ENCODE measurements around the gene XYLB.
A peak's percentile ranks its signal among the peaks of the same experiment; 100 is the strongest.
"Not testable (repeated sequence)": the region's sequence is repeated elsewhere in the genome, so short reads cannot be mapped to it uniquely, and the experiment has no call there.

XYLB gene

DNA sequence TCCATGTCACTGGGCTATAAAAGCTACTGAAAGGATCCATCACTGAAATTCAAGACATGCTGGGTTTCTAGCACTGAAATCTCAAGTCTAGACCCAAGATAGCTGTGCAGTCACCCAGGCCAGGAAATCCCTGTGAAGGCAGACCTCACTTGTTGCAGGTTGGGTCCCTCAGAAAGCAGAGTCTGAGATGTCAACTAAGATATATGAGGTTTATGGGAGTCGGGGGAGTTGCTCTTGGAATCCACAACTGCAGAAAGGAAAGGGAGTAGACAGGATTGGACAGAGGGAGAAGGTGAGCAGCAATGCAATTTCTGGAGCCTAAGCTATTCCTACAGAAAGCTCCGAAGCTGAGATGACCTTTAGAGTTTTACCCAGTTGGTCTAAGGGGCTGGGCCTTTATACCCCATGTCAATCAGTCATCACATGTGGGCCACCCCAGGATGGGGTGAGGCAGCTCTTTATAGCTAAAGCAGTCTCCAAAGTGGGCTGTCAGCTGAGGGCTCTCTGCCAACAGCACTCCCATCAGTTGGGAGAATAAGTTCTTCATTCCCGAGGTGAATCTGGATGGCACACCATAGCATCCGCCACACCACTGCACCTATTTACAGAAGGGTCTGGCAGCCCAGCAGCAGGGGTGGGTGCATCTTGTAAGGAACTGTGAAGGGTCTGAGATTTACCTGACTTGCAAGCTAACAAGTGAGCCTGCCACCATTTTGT is 54.8 kb downstream of the XYLB start:
- DNase-seq: no peak

DNA sequence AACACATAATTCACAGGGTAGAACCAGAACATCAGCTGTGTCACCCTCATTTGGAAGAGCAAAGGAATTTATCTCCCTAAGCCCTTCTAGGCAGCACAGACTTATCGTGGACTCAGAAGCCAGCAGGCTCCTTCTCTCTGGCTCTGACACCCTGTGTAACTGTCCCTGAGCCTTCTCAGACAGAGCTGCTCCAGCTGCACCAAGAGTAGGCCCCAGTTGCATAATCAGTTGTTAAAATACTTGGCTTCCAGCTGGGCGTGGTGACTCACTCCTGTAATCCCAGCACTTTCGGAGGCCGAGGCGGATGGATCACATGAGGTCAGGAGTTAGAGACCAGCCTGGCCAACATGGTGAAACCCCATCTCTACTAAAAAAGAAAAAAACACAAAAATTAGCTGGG is 57.7 kb downstream of the XYLB start:
- DNase-seq: no peak

DNA sequence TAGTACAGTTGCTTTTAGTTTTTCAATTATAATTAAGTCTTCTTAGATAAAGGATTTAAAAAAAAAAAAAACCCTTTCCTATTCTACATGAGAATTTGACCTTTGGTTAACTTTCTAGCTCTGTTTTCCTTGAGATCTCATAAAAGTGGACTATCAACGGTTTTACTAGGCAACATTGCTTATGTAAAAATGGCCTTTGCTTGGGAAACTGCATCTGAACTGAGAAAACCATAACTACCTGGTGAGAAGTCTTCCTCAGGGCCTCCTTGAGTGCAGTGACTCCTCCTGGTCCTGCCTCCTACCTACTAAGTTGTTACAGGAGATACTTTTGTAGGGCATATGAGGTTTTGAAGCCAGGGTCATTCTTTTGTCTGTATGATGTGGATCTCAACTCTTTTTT is 65.0 kb downstream of the XYLB start:
- no peak for DNase-seq

DNA sequence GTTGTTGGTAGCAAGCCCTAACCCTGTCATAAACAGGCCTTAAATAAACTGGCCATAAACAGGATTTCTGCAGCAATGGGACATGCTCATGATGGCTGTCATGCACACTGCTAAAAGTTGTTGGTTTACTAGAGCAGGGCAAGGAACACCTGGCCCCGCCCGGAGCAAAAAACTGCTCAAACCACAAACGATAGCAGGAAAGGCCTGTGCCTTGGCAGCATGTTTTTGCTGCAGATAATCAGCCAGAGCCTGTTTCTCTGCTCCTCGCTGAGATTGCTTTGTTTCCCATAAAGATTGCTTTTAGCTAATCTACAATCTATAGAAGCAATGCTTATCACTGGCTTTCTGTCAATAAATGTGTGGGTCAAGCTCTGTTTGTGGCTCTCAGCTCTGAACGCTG is 74.2 kb downstream of the XYLB start:
- not testable (repeated sequence) for DNase-seq

DNA sequence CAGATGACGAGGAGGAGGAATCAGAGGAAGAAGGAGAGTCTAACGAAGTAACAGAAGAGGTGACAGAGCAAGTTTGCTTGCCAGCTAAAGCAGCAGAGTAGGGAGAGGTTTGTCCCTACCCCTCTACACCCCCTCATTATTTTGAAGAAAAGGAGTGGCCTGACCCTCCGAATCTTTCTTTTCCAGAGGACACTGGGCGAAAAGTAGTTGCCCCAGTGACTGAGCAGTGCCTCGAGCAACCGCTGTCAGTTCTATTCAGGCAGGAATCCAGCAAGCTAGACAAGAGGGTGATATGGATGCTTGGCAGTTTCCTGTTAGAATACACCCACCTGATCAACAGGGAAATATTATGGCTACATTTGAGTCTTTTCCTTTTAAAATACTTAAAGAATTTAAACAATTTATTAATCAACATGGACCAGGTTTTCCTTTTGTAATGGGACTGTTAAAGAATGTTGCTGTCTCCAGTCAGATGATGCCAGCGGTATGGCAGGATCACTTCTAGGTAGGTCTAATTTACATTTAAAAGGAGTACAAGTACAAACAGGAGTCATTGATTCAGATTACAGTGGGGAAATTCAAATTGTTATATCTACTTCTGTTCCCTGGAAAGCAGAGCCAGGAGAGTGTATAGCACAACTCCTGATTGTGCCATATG is 75.2 kb downstream of the XYLB start:
- no peak for DNase-seq

DNA sequence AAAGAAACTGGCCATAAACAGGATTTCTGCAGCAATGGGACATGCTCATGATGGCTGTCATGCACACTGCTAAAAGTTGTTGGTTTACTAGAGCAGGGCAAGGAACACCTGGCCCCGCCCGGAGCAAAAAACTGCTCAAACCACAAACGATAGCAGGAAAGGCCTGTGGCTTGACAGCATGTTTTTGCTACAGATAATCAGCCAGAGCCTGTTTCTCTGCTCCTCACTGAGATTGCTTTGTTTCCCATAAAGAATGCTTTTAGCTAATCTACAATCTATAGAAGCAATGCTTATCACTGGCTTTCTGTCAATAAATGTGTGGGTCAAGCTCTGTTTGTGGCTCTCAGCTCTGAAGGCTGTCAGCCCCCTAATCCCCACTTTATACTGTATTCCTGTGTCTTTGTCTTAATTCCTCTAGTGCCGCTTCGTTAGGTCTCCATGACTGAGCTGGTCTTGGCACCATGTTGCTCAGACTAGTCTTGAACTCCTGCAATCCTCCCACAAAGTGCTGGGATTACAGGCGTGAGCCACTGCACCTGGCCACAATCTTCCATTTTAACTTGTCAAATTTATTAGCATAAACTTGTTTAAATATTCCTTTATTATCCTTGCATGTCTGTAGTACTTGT is 80.3 kb downstream of the XYLB start:
- not testable (repeated sequence) for DNase-seq

DNA sequence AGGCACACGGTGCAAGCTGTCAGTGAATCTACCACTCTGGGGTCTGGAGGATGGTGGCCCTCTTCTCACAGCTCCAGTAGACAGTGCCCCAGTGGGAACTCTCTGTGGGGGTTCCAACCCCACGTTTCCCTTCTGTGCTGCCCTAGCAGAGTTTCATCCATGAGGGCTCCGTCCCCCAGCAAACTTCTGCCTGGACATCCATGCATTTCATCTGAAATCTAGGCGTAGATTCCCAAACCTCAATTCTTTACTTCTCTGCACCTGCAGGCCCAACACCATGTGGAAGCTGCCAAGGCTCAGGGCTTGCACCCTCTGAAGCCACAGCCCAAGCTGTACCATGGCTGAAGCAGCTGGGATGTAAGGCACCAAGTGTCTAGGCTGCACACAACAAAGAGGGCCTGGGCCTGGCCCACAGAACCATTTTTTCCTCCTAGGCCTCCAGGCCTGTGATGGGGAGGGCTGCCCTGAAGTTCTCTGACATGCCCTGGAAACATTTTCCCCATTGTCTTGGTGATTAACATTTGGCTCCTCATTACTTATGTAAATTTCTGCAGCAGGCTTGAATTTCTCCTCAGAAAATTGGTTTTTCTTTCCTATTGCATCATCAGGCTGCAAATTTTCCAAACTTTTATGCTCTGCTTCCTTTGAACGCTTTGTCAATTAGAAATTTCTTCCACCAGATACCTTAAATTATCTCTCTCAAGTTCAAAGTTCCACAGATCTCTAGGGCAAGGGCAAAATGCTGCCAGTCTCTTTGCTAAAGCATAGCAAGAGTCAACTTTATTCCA is 86.5 kb downstream of the XYLB start:
- not testable (repeated sequence) for DNase-seq

DNA sequence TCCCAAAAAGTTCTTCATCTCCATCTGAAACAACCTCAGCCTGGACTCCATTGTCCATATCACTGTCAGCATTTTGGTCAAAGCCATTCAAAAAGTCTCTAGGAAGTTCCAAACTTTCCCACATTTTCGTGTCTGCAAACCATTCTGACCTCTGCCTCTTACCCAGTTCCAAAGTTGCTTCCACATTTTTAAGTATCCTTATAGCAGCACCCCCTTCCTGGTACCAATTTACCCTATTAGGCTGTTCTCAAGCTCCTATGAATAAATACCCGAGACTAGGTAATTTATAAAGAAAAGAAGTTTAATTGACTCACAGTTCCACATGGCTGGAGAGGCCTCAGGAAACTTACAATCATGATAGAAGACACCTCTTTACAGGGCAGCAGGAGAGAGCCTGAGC is 87.1 kb downstream of the XYLB start:
- not testable (repeated sequence) for DNase-seq

DNA sequence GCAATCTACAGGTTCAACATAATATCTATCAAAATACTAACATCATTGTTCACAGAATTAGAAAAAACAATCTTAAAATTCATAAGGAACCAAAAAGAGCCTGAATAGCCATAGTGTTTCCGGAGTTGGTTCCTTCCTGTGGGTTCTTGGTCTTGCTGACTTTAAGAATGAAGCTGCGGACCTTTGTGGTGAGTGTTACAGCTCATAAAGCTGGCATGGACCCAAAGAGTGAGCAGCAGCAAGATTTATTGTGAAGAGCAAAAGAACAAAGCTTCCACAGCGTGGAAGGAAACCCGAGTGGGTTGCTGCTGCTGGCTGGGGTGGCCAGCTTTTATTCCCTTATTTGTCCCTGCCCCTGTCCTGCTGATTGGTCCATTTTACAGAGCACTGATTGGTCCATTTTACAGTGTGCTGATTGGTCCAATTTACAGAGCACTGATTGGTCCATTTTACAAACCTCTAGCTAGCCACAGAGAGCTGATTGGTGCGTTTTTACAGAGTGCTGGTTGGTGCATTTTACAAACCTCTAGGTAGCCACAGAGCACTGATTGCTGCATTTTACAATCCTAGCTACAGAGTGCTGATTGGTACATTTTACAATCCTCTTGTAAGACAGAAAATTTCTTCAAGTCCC is 92.0 kb downstream of the XYLB start:
- DNase-seq: not testable (repeated sequence)

DNA sequence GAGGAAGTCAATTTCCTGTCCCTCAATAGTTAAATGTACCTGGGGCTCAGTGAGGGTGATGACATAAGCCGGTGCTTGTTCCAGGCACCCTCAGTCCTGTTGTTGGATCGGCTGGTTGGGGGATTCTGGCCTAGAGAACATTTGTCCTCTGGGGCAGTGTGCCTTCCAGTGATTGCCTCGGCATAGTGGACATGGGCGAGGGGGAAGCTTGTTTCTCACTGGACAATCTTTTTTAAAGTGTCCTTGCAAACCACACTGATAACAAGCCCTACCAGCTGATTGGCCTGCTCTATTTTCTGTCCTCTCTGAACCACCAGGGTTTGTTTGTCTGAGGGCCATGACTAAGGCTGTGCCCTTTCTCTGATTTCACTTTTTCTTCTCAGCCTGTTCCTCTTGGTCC is 96.6 kb downstream of the XYLB start:
- not testable (repeated sequence) for DNase-seq

DNA sequence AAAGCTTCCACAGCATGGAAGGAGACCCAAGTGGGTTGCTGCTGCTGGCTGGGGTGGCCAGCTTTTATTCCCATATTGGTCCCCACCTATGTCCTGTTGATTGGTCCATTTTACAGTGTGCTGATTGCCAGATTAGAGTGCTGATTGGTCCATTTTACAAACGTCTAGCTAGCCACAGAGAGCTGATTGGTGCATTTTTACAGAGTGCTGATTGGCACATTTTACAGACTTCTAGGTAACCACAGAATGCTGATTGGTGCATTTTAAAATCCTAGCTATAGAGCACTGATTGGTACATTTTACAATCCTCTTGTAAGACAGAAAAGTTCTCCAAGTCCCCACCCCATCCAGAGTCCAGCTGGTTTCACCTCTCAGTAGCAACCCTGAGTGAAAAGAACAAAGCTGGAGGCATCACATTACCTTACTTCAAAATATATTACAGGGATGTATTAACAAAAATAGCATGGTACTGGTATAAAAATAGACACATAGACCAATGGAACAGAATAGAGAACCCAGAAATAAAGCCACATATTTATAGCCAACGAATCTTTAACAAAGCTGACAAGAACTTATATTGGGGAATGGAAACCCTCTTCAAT is 99.6 kb downstream of the XYLB start:
- DNase-seq: no peak

DNA sequence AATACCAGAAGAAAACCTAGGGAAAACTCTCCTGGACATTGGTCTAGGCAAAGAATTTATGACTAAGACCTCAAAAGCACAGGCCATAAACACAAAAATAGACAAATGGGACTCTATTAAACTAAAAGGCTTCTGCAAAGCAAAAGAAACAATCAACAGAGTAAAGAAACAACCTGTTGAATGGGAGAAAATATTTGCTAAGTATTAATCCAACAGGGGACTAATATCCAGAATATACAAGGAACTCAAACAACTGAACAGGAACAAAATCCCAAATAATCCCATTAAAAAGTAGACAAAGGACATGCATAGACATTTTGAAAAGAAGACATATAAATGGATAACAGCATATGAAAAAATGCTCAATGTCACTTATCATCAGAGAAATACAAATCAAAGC is 100.2 kb downstream of the XYLB start:
- DNase-seq: no peak

DNA sequence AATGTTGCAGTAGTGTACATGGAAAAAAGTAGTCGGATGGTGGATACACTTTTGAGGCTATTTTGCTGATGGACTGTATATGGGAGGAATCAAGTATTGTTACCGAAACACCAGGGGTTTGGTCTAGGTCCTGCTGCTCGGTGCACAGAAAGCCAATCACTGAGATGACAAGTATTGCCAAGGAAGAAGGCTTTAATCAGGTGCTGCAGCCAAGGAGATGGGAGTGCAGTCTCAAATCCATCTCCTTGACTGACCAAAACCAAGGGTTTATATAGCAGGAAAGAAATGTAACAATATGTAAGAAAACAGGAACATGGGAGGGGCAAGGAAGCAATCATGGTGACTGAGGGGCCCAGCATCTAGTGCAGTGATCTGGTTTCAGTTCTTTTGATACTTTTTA is 104.3 kb downstream of the XYLB start:
- DNase-seq: no peak

DNA sequence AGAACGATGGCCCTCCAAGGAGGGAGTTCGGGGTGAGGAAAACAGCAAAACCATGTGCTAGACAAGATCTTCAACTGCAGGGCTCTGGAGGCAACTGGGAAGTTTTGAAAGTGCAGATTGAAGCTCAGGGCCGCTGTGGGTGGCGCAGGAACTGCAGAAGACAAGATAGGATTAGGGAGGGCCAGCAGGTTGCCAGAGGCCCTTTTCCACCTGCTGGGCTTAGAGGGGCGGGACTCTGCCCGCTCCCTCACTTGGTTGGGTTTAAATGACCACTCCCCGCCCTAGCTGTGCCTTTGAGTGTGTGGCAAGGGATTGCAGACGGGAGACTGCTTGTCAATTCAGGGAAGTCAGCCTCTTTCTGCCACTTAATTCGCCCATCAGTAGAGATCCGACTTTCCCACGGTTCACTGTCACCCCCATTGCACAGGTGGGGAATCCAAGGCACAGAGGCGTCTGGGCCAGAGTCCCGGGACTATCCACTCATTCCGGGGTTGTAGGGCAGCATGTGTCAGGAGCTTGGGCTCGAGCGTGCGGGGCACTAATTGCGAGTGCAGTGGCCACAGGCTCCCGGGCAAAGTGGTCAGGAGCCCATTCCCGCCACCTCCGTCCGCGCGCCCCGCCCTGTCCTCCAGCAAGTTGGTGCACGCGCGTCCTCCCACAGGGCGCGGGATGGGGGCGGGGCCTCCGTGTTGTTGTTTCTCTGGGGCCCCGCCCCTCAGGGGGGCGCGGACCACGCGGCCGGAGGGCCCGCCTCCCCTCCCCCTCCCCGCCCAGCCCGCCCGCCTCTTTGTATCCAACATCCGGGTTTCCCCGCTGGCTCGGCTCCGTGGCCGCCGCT is 106.7 kb downstream of the XYLB start, which contains the start of gene ACVR2B:
ACVR2B (plus strand) TSS at position 816 of the 838 bp plus-strand sequence. CDS start 433 bp downstream, outside the sequence.
- peak; percentile 5 for DNase-seq

DNA sequence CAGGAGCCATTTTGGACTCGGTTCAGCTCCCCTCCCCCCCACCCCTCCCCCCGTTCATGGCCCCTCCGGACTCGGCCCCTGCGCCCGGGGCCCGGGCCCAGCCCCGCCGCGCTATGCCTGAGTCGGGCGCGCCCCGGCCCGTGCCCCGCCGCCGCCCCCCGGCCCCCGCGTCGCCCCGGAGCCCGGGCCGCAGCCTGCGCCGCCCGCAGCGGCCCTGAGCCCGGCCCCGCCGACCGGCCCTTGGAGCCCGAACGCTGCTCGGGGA is 107.3 kb downstream of the XYLB start:
- no peak for DNase-seq

DNA sequence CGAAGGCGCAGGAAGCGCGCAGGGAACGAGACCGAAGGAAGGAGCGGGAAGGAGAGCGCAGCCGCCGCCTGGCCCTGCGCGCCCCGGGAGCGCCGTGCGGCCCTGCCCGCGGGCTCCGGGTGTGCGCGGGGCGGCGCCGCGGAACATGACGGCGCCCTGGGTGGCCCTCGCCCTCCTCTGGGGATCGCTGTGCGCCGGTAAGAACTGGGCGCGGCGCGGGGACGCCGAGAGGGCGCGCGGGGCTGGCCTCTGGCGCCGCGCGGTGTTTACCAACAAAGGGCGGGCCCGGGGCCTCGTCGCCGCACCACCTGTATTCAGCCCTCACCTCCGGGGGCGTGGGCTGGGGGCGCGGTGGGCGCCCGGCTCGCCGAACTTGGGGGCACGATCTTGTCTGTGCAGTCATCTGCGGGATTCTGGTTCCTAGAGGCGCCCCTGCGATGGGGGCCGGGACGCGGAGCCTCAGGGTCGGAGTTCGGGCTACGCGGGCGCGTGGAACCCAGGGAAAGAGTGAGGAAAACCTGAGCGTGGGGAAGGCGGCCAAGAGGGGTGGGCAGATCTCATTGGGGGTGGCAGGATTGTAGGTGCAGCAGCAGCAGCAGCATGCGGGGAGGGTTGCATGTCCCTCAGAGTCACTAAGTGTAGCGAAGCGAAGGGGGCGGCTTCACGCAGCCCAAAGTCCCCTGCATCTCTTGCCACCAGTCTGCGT is 107.7 kb downstream of the XYLB start:
- no peak for DNase-seq

DNA sequence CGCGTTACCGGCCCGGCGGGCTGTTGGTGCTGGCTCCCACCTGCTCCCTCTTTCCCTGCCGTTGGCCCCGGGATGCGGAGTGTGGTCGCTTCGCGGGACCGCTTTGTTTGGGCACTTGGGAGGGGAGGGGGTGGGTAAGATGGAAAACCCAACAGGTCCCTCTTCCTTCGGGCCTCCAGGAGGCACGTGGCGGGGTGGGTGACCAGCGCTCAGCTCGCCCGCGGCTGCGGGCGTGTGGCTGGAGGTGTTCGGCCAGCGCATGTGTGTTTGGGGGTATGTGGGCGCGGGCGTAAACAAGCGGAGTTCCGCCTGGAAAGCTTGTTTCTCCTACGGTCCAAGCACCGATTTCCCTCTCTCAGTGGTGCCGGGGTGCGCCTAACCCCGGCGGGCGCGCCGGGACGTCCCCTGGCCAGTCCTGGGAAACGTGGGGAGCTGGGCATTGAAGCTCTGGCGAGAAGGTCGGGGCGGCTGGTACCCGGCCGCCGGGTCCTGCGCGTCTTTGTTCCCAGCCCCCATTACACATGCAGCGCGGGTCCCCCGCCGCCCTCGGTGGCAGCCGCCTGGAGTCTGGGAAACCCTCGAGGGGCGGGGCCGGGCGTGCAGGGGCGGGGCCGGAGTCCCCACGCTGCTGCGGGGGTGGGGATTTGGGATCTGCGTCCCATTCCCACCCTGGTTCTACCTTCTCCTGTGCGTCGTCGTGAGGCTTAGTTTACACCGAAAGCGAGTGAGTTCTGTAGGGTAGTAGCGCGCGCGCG is 108.5 kb downstream of the XYLB start:
- DNase-seq: no peak

DNA sequence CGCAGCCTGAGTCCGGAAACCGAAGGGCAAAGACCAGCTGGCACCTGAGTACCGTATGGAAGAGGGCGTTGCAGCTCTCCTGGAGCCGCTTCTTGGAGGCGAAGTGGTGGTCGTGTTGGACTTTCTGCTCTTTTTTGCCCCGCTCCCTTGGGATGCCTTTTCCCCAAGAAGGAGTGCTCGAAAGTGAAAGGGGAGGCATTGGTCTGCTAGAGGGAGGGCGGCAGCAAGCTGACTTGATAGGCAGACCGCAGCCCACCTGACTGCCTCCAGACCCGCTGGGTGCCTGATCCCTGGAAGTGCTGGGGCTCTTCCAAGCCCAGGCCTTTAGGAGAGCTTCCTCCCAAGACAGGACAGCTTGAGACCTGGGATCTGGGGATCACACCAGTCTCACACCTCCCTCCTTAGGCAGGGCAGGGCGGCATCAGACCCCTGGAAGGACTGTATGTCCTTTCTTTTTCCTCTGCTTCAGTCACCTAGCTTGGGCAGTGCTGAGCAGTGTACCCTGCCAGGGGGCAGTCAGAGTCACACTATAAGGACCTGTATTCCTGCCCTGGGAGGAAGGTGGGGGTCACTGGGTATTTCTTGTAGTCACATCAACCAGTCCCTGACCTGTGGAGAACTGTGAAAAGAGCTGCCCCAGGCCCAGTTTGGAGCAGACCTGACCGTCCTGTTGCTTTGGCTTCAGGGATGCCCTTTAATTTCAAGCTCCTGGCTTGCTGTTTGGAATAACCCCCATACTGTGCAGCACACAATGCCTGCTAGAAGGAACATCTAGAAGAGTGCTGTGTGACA is 109.2 kb downstream of the XYLB start:
- peak; percentile 64 for DNase-seq

Data from NCI-H524 treated with DMSO at 0.1 percent for 48 hours (cell line).